ENCODE data around the gene PANX2. TPM values are rescaled to one million over a fixed set of nuclear protein-coding genes. Genes with fewer than 3 reads are reported as not detected.

Gene PANX2
- total and polyA plus RNA-seq, 2 donors (not counting 1 experiment from before 2014, with no cell fraction given): 0.04 to 0.59 TPM

GRCh38 chr22:50145721-50146438, 24.7 kb upstream of the PANX2 start:
- WGBS (ENCODE audit: insufficient coverage): 90% methylated on average over 25 of the region's 25 CpGs
- H3K27me3 Mint-ChIP-seq: peaks cover 16% of the 10 kb centered on the region
- no peak for ATAC-seq (ENCODE audit: low read depth)
- intact Hi-C loops (cut with micrococcal nuclease): no loop called here
- Histone ChIP-seq H3K4me1 (ENCODE audit: control insufficient read depth in 2 of 2, insufficient read depth in 2 of 2, low read length in 2 of 2) (peaks cover 3 to 8% of the 10 kb centered on the region in 2 donors), H3K36me3 (replicated peaks in 1 of 2; ENCODE audit: control extremely low read depth in 1 of 2, control insufficient read depth in 1 of 2, extremely low read depth in 1 of 2, insufficient read depth in 2 of 2, low read length in 1 of 2) (no peaks in the 10 kb centered on the region), H2AFZ (ENCODE audit: insufficient read depth, low read depth, low read length, poor library complexity, severe bottlenecking) (no peak overlapping the region), H3K4me2 (replicated peaks; ENCODE audit: low read depth, low read length, poor library complexity, severe bottlenecking) (no peak overlapping the region), H3K9me3 (ENCODE audit: control extremely low read depth in 1 of 3, control insufficient read depth in 2 of 3, insufficient read depth in 1 of 3, low read length in 2 of 3) (no peaks in the 10 kb centered on the region), H3K79me2 (ENCODE audit: control insufficient read depth, insufficient read depth, low read length) (no peaks in the 10 kb centered on the region), H4K20me1 (ENCODE audit: control insufficient read depth, insufficient read depth, low read length, poor library complexity, severe bottlenecking) (no peaks in the 10 kb centered on the region), H3K27ac (ENCODE audit: low read length in 2 of 2) (no peak overlapping the region), H3K4me3 (ENCODE audit: control extremely low read depth in 1 of 5, extremely low read depth in 1 of 5, insufficient read depth in 1 of 5, low read depth in 2 of 5, low read length in 4 of 5) (no peak overlapping the region), H3K27me3 (replicated peaks in 1 of 4; ENCODE audit: control extremely low read depth in 1 of 4, control insufficient read depth in 3 of 4, insufficient read depth in 4 of 4, low read length in 3 of 4) (peaks cover 0 to 3% (median 0%) of the 10 kb centered on the region in 4 experiments), H3K9ac (ENCODE audit: low read length) (no peak overlapping the region)
- H3K9me3 Mint-ChIP-seq (ENCODE audit: insufficient read depth): no peaks in the 10 kb centered on the region
- no peak for TF ChIP-seq EZH2 (IDR thresholded peaks at IDR 0.05; ENCODE audit: borderline replicate concordance, insufficient read depth, low read depth, low read length, poor library complexity, severe bottlenecking)
- TF ChIP-seq, protein P1, sequence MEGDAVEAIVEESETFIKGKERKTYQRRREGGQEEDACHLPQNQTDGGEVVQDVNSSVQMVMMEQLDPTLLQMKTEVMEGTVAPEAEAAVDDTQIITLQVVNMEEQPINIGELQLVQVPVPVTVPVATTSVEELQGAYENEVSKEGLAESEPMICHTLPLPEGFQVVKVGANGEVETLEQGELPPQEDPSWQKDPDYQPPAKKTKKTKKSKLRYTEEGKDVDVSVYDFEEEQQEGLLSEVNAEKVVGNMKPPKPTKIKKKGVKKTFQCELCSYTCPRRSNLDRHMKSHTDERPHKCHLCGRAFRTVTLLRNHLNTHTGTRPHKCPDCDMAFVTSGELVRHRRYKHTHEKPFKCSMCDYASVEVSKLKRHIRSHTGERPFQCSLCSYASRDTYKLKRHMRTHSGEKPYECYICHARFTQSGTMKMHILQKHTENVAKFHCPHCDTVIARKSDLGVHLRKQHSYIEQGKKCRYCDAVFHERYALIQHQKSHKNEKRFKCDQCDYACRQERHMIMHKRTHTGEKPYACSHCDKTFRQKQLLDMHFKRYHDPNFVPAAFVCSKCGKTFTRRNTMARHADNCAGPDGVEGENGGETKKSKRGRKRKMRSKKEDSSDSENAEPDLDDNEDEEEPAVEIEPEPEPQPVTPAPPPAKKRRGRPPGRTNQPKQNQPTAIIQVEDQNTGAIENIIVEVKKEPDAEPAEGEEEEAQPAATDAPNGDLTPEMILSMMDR (IDR thresholded peaks at IDR 0.05): no peak
- no peak for DNase-seq
- H3K27ac Mint-ChIP-seq: no peak overlapping the region
- no peak overlapping the region for H3K4me3 Mint-ChIP-seq
- H3K4me1 Mint-ChIP-seq: peaks cover 7% of the 10 kb centered on the region
- CTCF ChIA-PET: interaction anchor here (5.2 kb wide), 1 partner anchor 67 kb away, joined by 57 read pairs; no protein-coding TSS in a partner anchor
- POLR2A ChIA-PET: interaction anchor here (0.6 kb wide), 1 partner anchor 40 kb away, joined by 6 read pairs; no protein-coding TSS in a partner anchor
